ENCODE measurements around the gene ASXL1.

GRCh38 chr20:32434434-32434833, 76.3 kb downstream of the ASXL1 start:
- TF ChIP-seq MXI1 (IDR thresholded peaks at IDR 0.05; ENCODE audit: low read depth, low read length) (no peak), USF2 (IDR thresholded peaks at IDR 0.05; ENCODE audit: borderline replicate concordance, low read depth, low read length) (no peak)
- TF ChIP-seq, protein P1, sequence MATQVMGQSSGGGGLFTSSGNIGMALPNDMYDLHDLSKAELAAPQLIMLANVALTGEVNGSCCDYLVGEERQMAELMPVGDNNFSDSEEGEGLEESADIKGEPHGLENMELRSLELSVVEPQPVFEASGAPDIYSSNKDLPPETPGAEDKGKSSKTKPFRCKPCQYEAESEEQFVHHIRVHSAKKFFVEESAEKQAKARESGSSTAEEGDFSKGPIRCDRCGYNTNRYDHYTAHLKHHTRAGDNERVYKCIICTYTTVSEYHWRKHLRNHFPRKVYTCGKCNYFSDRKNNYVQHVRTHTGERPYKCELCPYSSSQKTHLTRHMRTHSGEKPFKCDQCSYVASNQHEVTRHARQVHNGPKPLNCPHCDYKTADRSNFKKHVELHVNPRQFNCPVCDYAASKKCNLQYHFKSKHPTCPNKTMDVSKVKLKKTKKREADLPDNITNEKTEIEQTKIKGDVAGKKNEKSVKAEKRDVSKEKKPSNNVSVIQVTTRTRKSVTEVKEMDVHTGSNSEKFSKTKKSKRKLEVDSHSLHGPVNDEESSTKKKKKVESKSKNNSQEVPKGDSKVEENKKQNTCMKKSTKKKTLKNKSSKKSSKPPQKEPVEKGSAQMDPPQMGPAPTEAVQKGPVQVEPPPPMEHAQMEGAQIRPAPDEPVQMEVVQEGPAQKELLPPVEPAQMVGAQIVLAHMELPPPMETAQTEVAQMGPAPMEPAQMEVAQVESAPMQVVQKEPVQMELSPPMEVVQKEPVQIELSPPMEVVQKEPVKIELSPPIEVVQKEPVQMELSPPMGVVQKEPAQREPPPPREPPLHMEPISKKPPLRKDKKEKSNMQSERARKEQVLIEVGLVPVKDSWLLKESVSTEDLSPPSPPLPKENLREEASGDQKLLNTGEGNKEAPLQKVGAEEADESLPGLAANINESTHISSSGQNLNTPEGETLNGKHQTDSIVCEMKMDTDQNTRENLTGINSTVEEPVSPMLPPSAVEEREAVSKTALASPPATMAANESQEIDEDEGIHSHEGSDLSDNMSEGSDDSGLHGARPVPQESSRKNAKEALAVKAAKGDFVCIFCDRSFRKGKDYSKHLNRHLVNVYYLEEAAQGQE (IDR thresholded peaks at IDR 0.05; ENCODE audit: low read depth, low read length): no peak
